H54 (cell line): ENCODE results near the gene KLHDC8B.

Source experiments
- DNase-seq: peaks from one replicate; pipeline ENCODE4 v3.0.0; 2011; ENCODE audit warnings: low spot score, mixed read lengths; ENCODE audit not compliant: insufficient read length
- FAIRE-seq: peaks from 3 replicates; lab custom pipeline; 2011; peaks lifted over from hg19 to GRCh38; lab: Jason Lieb, UNC
- POLR2A ChIP-seq: IDR thresholded peaks from 2 replicates; pipeline ENCODE4 v1.6.1; 2011; ENCODE audit warnings: low read depth, mild to moderate bottlenecking, low read length

The KLHDC8B gene

DNA sequence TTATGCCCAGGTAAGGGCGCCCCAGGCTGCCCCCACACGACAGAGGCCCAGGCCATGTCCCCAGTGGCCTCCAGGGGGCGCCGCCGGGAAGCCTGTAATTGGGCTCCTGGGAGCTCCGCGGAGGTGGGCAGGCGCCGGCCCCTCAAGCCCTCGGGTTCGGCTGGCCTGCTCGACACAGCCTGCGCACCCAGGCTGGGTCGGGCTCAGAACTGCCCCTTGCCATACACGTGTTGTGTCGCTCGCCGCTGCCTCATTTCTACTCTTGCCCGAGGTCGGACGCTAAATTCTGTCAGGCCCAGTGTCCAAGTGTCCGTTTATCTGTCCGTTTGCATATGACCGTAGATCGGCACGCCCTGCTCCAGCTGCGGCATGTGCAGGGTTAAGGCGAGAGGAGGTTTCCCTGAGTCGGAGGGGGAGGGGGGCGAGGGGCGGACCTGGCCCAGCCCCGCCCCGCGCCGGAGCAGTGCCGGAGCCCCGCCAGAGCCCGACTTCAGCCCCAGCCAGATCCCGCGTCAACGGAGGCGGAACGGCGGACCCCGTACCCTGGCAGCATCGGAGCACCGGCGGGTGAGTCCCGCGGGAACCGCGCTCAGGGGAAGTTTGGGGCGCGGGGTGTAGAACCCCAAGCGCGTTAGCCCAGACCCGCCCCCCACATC, at the start of gene KLHDC8B:
TSS of gene KLHDC8B (plus strand) at position 480 of the 656 bp plus-strand sequence. CDS start 1,172 bp downstream, outside the sequence.
- FAIRE-seq (no peak), DNase-seq (peak; percentile 94)
- peak; percentile 51; the same call in 1 of the 2 replicates for TF ChIP-seq POLR2A

DNA sequence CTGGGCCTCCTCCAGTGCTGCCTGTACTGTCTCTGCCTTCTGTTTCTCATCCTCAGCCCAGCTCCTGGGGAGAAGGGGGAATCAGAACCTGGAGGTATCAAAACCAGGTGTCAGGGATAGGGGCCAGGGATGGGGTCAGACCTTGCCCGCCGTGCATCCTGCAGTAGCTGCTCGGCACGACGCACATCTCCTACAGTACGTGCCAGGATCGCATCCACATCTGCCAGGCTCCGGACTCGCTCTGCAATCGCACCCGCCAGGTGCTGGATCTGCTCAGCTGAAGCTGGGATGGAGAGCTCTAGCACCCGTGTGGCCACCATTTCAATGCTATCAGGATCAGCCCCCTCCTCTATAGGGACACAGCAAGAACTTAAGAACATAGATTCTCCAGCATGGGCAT, 49.4 kb upstream of the KLHDC8B start:
- DNase-seq (no peak), FAIRE-seq (no peak)
- no peak for TF ChIP-seq POLR2A

GRCh38 chr3:49122451-49122850, 48.9 kb upstream of the KLHDC8B start:
- no peak for TF ChIP-seq POLR2A
- DNase-seq (no peak), FAIRE-seq (no peak)

DNA sequence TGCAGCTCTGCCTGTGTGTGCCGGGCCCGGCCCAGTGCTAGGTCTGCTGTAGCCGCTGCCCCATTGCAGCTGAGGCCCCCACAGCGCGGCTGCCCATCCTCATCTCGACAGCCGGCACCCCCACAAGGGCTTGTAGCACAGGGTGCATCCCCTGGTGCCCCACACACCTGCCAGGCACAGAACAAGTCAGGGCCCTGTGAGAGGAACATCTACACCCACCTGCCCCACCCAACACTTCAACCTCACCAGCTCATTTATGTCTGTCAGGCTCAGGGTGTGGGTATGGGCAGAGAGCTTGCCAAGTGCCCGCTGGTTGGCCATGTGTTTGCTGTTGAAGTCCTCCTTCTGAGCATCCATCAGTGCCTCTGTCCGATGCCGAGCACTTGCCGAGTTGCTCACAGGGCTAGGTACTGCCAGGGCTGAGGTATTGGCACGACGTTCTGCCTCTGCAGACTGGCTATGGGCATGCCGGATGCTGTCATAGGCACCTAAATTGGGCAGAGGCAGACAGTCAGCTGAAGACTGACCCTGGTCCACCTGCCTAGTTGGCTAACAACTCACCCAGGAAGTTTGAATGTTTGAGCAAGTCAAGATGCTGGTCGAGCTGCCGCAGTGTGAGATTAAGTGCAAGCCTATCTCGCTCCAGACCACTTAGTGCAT, 48.4 kb upstream of the KLHDC8B start:
- DNase-seq (no peak), FAIRE-seq (no peak)
- no peak for TF ChIP-seq POLR2A

- TF ChIP-seq POLR2A: no peak
- FAIRE-seq (no peak), DNase-seq (no peak)
Measured at GRCh38 chr3:49123687-49124086, 47.7 kb upstream of the KLHDC8B start.

- FAIRE-seq: no peak
- no peak for TF ChIP-seq POLR2A
- no peak for DNase-seq
Measured at GRCh38 chr3:49124203-49124602, 47.2 kb upstream of the KLHDC8B start.

DNA sequence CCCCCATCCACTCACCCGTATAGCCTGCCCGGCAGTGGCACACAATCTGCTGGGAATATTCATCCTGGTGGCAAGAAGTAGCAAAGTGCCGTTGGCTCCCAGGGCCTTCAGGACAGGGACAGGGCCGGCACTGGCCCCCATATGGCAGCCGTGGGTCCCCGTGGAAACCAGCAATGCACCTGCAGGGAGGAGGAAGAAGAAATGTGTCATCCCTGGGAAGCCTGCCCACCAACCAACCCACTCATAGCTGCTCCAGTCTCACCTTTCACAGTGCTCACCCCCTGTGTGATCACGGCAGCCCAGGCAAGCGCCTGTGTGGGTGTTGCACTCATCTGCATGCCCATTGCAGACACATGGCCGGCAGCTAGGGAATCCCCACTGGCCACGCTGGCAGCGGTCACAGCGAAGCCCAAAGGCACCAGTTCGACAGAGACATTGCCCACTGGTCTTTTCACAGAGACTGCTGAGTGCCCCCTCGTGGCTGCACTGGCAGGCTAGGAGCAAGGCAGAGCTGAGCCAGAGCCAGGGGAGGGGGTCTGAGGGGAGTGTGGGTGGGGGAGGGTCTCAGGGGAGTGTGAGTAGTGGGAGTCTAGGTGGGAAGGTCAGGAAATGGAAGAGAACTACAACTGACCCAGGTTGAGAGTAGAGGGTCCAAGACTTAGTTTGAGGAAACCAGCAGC, 46.3 kb upstream of the KLHDC8B start:
- FAIRE-seq (no peak), DNase-seq (no peak)
- no peak for TF ChIP-seq POLR2A

- no peak for FAIRE-seq
- DNase-seq: no peak
- TF ChIP-seq POLR2A: no peak
Measured at GRCh38 chr3:49131040-49131439, 40.4 kb upstream of the KLHDC8B start.

GRCh38 chr3:49131576-49131975, 39.8 kb upstream of the KLHDC8B start:
- TF ChIP-seq POLR2A: no peak
- FAIRE-seq: no peak
- no peak for DNase-seq

DNA sequence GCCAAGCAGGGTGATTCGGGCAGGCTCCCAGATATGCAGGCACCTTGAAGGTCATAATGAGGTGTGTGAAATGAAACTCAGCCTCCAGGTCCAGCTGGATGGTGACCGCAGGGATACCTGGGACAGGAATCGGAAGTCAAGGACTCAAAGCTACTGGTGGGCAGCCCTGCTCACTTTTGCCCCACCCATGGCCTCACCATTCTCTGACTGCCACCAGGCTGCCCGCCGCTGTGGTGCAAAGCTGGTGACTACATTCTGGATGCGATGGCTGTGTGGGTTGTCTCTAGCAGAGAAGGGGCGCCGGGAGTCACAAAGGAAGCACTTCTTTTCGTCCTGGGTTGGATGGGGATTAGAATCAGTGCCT, 39.3 kb upstream of the KLHDC8B start:
- FAIRE-seq: no peak
- TF ChIP-seq POLR2A: no peak
- DNase-seq: no peak

- FAIRE-seq (no peak), DNase-seq (peak; percentile 80)
- TF ChIP-seq POLR2A: peak; percentile 65
Measured at GRCh38 chr3:49132437-49133225, 38.8 kb upstream of the KLHDC8B start, which contains the start of gene LAMB2. Gene LAMB2, minus strand, starts transcription at chr3:49133050. Its CDS starts 183 bp downstream, at chr3:49132867.

GRCh38 chr3:49133226-49133951, 38.0 kb upstream of the KLHDC8B start:
- DNase-seq (peak; percentile 91), FAIRE-seq (no peak)

GRCh38 chr3:49134471-49135265, 36.7 kb upstream of the KLHDC8B start:
- no peak for TF ChIP-seq POLR2A
- FAIRE-seq: no peak
- DNase-seq: no peak

More at GRCh38 chr3:49133226-49133951, 38.0 kb upstream of the KLHDC8B start:
- peak; percentile 44; the same call in 1 of the 2 replicates for TF ChIP-seq POLR2A
